AG09319 (cell line): Measurements from ENCODE around the gene RAI1.

ENCODE experiments used
- DNase-seq: peaks from one replicate; pipeline ENCODE4 v3.0.0-alpha.2; 2010; ENCODE audit warnings: low read depth; ENCODE audit errors: extremely low read depth
- CTCF ChIP-seq: IDR thresholded peaks from 2 replicates; pipeline ENCODE4 v1.5.1; 2011; ENCODE audit warnings: low read depth, mild to moderate bottlenecking, inconsistent platforms, low read length, moderate library complexity

Gene RAI1

GRCh38 chr17:17822189-17822588, 140.9 kb downstream of the RAI1 start:
- DNase-seq: peak; percentile 75
- no peak for TF ChIP-seq CTCF

GRCh38 chr17:17822616-17823015, 141.4 kb downstream of the RAI1 start:
- DNase-seq: no peak
- no peak for TF ChIP-seq CTCF

- peak; percentile 49 for DNase-seq
- no peak for TF ChIP-seq CTCF
These were observed 142.3 kb downstream of the RAI1 start for GRCh38 chr17:17823433-17824118.

GRCh38 chr17:17824119-17824782, 143.0 kb downstream of the RAI1 start:
- DNase-seq: no peak
- no peak for TF ChIP-seq CTCF

- no peak for DNase-seq
- no peak for TF ChIP-seq CTCF
These were observed 143.7 kb downstream of the RAI1 start for GRCh38 chr17:17824783-17825614.

- DNase-seq: no peak
- TF ChIP-seq CTCF: no peak
These were observed 145.1 kb downstream of the RAI1 start for GRCh38 chr17:17826342-17826713.
